HepG2 (cell line): ENCODE data around the gene THSD4. TPM values are rescaled to one million over a fixed set of nuclear protein-coding genes. Genes with fewer than 3 reads are reported as not detected.

Experiments used
- ATAC-seq: fragments of 200-7000 bp; cut with Tn5 transposase; 3 replicates; pipeline ENCODE4 v1.9.1; 2020; ENCODE audit warnings: mild to moderate bottlenecking, moderate library complexity
- BruUV-seq: library from RNA; stranded (reverse); fragments of 400-500 nt; replicated peaks from 2 replicates; lab custom pipeline; 2021; lab: Mats Ljungman, UMichigan
- CTCF ChIA-PET: fragments of 300-600 bp; formaldehyde crosslinking; extraction: SDS; loops from one replicate; lab custom pipeline; 2021; ENCODE audit warnings: low total read pairs, inconsistent platforms, low intra/inter-chr PET ratio; lab: Yijun Ruan, JAX
- POLR2A ChIA-PET: fragments of 350-600 bp; sonication (Branson Sonifier 250); formaldehyde crosslinking; loops from one replicate; lab custom pipeline; 2020; ENCODE audit warnings: antibody characterized with exemption, inconsistent platforms; lab: Yijun Ruan, JAX
- DNase-seq: peaks from one replicate; pipeline ENCODE4 v3.0.0-alpha.2; 2015; ENCODE audit warnings: low spot score
- FAIRE-seq: peaks from 3 replicates; lab custom pipeline; 2011; peaks lifted over from hg19 to GRCh38; lab: Jason Lieb, UNC
- H2AFZ ChIP-seq: one replicate; pipeline ENCODE4 v1.6.1; 2011; ENCODE audit warnings: low read length, inconsistent platforms
- H3K27ac ChIP-seq: fragments of 300-600 bp; 3 replicates; pipeline ENCODE4 v1.8.0; 2011; ENCODE audit warnings: mixed run types, mild to moderate bottlenecking, mixed read lengths, low read length, inconsistent platforms; ENCODE audit not compliant: insufficient read depth; ENCODE audit errors: extremely low read length
- H3K27me3 ChIP-seq, 2 experiments: fragments of 200-600 bp in 1 of 2; 2 replicates in 1 of 2; 3 replicates in 1 of 2; pipeline versions ENCODE4 v1.6.0 to v1.8.0; 2011; ENCODE audit warnings: low read length in 2 of 2, mild to moderate bottlenecking in 2 of 2, moderate library complexity in 2 of 2, inconsistent platforms in 1 of 2; ENCODE audit not compliant: insufficient read depth in 2 of 2, control insufficient read depth in 1 of 2
- H3K36me3 ChIP-seq, 2 experiments: fragments of 200-600 bp in 1 of 2; replicated peaks in 1 of 2; 2 replicates in 1 of 2; 3 replicates in 1 of 2; pipeline versions ENCODE4 v1.5.1 to v1.8.0; 2011; ENCODE audit warnings: low read length in 2 of 2, inconsistent platforms in 1 of 2; ENCODE audit not compliant: insufficient read depth in 2 of 2, control insufficient read depth in 1 of 2
- H3K4me1 ChIP-seq: 2 replicates; pipeline ENCODE4 v1.5.1; 2012; ENCODE audit warnings: low read length, inconsistent platforms; ENCODE audit not compliant: insufficient read depth
- H3K4me2 ChIP-seq: 2 replicates; pipeline ENCODE4 v1.6.0; 2011; ENCODE audit warnings: low read depth, low read length, inconsistent platforms
- H3K4me3 ChIP-seq, 3 experiments: fragments of 200-600 bp in 1 of 3; sonication (generic), shearing (Covaris generic) in 1 of 3; replicated peaks in 1 of 3; 2 replicates each; pipeline ENCODE4 v1.5.1; 2011 to 2016; ENCODE audit warnings: low read length in 3 of 3, inconsistent platforms in 2 of 3, low read depth in 2 of 3, mild to moderate bottlenecking in 2 of 3, control low read depth in 1 of 3, mixed read lengths in 1 of 3; ENCODE audit not compliant: insufficient read depth in 1 of 3
- H3K79me2 ChIP-seq: one replicate; pipeline ENCODE4 v1.6.1; 2011; ENCODE audit warnings: low read length, inconsistent platforms; ENCODE audit not compliant: insufficient read depth
- H3K9ac ChIP-seq: 2 replicates; pipeline ENCODE4 v1.6.0; 2011; ENCODE audit warnings: mild to moderate bottlenecking, low read depth, low read length, inconsistent platforms; ENCODE audit not compliant: insufficient read depth
- H3K9me3 ChIP-seq: 2 replicates; pipeline ENCODE4 v1.5.1; 2012; ENCODE audit warnings: mild to moderate bottlenecking, low read length
- H4K20me1 ChIP-seq: 2 replicates; pipeline ENCODE4 v1.6.0; 2011; ENCODE audit warnings: inconsistent platforms, mild to moderate bottlenecking, low read length, moderate library complexity; ENCODE audit not compliant: insufficient read depth
- BRF2 ChIP-seq: sonication (generic); formaldehyde crosslinking; IDR thresholded peaks from 2 replicates; pipeline ENCODE4 v1.8.1; 2022; ENCODE audit warnings: mild to moderate bottlenecking, missing genetic modification reagents
- FOXA3 ChIP-seq: IDR thresholded peaks from 2 replicates; pipeline ENCODE4 v1.6.1; 2016; ENCODE audit warnings: missing genetic modification reagents, missing compliant biosample characterization
- GFI1 ChIP-seq: sonication (generic); formaldehyde crosslinking; IDR thresholded peaks from 2 replicates; pipeline ENCODE4 v1.5.0; 2020; ENCODE audit warnings: missing genetic modification reagents, mild to moderate bottlenecking, borderline replicate concordance
- NKX3-1 ChIP-seq: sonication (generic); formaldehyde crosslinking; IDR thresholded peaks from 2 replicates; pipeline ENCODE4 v1.5.0; 2020; ENCODE audit warnings: missing genetic modification reagents
- PAXIP1 ChIP-seq: sonication (generic); formaldehyde crosslinking; conservative IDR thresholded peaks from 2 replicates; pipeline ENCODE4 v1.4.0; 2020; ENCODE audit warnings: mild to moderate bottlenecking, missing genetic modification reagents, moderate library complexity
- POLR2A ChIP-seq, 2 experiments: IDR thresholded peaks; 2 replicates each; pipeline ENCODE4 v1.6.1; 2011; ENCODE audit warnings: low read depth in 2 of 2, low read length in 2 of 2, mild to moderate bottlenecking in 1 of 2, moderate library complexity in 1 of 2; ENCODE audit not compliant: insufficient read depth in 1 of 2
- ZNF205 ChIP-seq: IDR thresholded peaks from 2 replicates; pipeline ENCODE4 v1.6.1; 2018; ENCODE audit warnings: missing biosample characterization, missing genetic modification reagents
- ZNF709 ChIP-seq: sonication (generic); formaldehyde crosslinking; IDR thresholded peaks from 2 replicates; pipeline ENCODE4 v1.5.0; 2020; ENCODE audit warnings: mild to moderate bottlenecking, missing genetic modification reagents
- WGBS: methylation state at CpG from one replicate; pipeline ENCODE4 v1.1.6; 2017; ENCODE audit warnings: low lambda C conversion rate; 5-methylcytosine and 5-hydroxymethylcytosine counted together
- in situ Hi-C: cut with HindIII; loops from 2 replicates; pipeline ENCODE4 v1.10.0; 2017; ENCODE audit warnings: low pct_unique_long_range_greater_than_20kb; ENCODE audit not compliant: extremely low pct_ligation_motif_present
- intact Hi-C: fragments of 100-400 bp; cut with micrococcal nuclease; formaldehyde crosslinking; loops from one replicate; pipeline ENCODE4 v1.10.0; 2022; ENCODE audit not compliant: unreplicated experiment
- polyA plus RNA-seq, 8 experiments: library from polyadenylated mRNA; depleted of rRNA in 3 of 8; stranded (reverse) in 7 of 8; unstranded in 1 of 8; fragments of >200 nt; fragmentation: Illumina TruSeq in 4 of 8; extraction: Trizol in 4 of 8; gene quantifications; 2 replicates each; pipeline versions ENCODE4 v1.2.1 to v1.2.3, GENCODE V29; 2011 to 2016; ENCODE audit warnings: low read depth in 4 of 8, missing spikeins in 1 of 8, mixed read lengths in 1 of 8; ENCODE audit not compliant: insufficient read depth in 1 of 8
- total RNA-seq, 5 experiments: library from RNA; depleted of rRNA; stranded (reverse); fragments of >200 nt; fragmentation: Illumina TruSeq; extraction: Trizol; gene quantifications; 2 replicates each; pipeline ENCODE4 v1.2.3, GENCODE V29; 2016; ENCODE audit warnings: low read depth in 1 of 5

Gene THSD4
- total and polyA plus RNA-seq, 2 of the 13 experiments (the other 11 are each of a cell fraction or from before 2014, with no cell fraction given), result 0.07 to 0.21 TPM

- Histone ChIP-seq H4K20me1 (no peaks in the 10 kb centered on the region), H3K9me3 (no peaks in the 10 kb centered on the region), H3K4me2 (peak overlapping the region; percentile 21), H3K4me3 (no peak overlapping the region), H3K4me1 (peaks cover 50% of the 10 kb centered on the region), H2AFZ (no peak overlapping the region)
- no peak for FAIRE-seq
- CTCF ChIA-PET, result no interaction called here
- POLR2A ChIA-PET, result interaction anchor here (1.7 kb wide), 1 partner anchor 19 kb away, joined by 6 read pairs; no protein-coding TSS in a partner anchor
- BruUV-seq, result no TSS peak
- intact Hi-C loops, result no loop called here
- no peak for TF ChIP-seq ZNF709 (CRISPR knock-in tag)
- 0 out of 2 replicates have a peak, but pooled peaks have one; percentile 0 for TF ChIP-seq GFI1 (CRISPR knock-in tag)
- no peak for TF ChIP-seq POLR2A (IDR thresholded peaks at IDR 0.05; ENCODE audit: insufficient read depth in 1 of 2, low read depth in 2 of 2, low read length in 2 of 2)
- TF ChIP-seq NKX3-1 (CRISPR knock-in tag), result no peak
- no peak for TF ChIP-seq BRF2 (CRISPR knock-in tag)
- 0 out of 2 replicates have a peak, but pooled peaks have one; percentile 3 for TF ChIP-seq FOXA3 (CRISPR knock-in tag)
- TF ChIP-seq ZNF205, result no peak
- TF ChIP-seq PAXIP1 (CRISPR knock-in tag), result 0 out of 2 replicates have a peak, but pooled peaks have one; percentile 6
- TF ChIP-seq, all 625 proteins: peak for 3
- 23% methylated on average over 5 of the region's 5 CpGs for WGBS
- Histone ChIP-seq H3K36me3 (no peaks in the 10 kb centered on the region), H3K27ac (no peak overlapping the region), H3K27me3 (peaks cover 0 to 1% of the 10 kb centered on the region in 2 experiments; a peak in 2 of 5 replicates), H3K79me2 (no peaks in the 10 kb centered on the region), H3K9ac (no peak overlapping the region)
- ATAC-seq (no peak; the same call in 1 of the 3 replicates), DNase-seq (no peak)
- in situ Hi-C loops, result no loop called here
Measured at GRCh38 chr15:71679793-71680353, 564.6 kb downstream of the THSD4 start.
